Measurements from ENCODE around the gene CHST11.
"Not testable (repeated sequence)": the region's sequence is repeated elsewhere in the genome, so short reads cannot be mapped to it uniquely, and the experiment has no call there.

The CHST11 gene

DNA sequence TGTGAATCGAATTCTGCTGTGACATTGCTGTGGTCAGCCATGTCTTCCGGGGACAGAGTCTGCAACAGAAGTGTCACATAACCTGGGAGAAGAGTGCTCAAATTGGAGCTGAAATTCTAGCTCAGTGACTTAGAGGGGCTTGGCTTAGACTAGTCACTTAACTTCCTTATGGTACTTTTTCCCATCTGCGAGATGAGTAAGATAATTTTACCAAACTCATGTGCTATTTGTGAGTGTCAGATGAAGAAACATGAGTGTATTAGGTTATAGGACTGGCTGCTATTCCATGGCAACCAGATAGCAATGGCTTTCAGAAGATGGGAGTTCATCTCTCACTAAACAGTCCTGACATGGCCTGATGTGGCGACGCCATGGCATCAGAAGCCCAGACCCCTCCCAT lies 104.1 kb downstream of the CHST11 start:
- DNase-seq (ENCODE audit: low read depth), result no peak

DNA sequence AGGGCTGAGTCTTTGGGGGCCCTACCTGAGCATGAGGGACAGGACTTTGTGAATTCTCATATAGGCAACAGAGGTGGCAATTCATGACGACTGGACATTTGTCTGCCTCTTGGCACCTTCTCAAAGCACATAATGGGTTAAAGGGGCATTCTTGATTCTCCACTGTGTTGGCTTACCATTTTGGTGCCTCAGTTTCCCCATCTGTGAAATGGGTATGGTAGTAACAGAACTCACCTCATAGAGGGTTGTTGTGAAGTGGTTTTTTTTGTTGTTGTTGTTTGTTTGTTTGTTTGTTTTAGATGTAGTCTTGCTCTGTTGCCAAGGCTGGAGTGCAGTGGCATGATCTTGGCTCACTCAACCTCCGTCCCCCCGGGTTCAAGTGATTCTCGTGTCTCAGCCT lies 106.0 kb downstream of the CHST11 start:
- DNase-seq (ENCODE audit: low read depth), result no peak
- no peak overlapping the region for H3K4me3 ChIP-seq (ENCODE audit: low read depth, low read length)
- TF ChIP-seq, protein P1, sequence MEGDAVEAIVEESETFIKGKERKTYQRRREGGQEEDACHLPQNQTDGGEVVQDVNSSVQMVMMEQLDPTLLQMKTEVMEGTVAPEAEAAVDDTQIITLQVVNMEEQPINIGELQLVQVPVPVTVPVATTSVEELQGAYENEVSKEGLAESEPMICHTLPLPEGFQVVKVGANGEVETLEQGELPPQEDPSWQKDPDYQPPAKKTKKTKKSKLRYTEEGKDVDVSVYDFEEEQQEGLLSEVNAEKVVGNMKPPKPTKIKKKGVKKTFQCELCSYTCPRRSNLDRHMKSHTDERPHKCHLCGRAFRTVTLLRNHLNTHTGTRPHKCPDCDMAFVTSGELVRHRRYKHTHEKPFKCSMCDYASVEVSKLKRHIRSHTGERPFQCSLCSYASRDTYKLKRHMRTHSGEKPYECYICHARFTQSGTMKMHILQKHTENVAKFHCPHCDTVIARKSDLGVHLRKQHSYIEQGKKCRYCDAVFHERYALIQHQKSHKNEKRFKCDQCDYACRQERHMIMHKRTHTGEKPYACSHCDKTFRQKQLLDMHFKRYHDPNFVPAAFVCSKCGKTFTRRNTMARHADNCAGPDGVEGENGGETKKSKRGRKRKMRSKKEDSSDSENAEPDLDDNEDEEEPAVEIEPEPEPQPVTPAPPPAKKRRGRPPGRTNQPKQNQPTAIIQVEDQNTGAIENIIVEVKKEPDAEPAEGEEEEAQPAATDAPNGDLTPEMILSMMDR (IDR thresholded peaks at IDR 0.05; ENCODE audit: control insufficient read depth, extremely low read depth, insufficient read depth), result no peak

More for the DNA sequence above, 104.1 kb downstream of the CHST11 start:
- no peak overlapping the region for H3K4me3 ChIP-seq (ENCODE audit: low read depth, low read length)
- TF ChIP-seq, protein P1 (IDR thresholded peaks at IDR 0.05; ENCODE audit: control insufficient read depth, extremely low read depth, insufficient read depth), result no peak

DNA sequence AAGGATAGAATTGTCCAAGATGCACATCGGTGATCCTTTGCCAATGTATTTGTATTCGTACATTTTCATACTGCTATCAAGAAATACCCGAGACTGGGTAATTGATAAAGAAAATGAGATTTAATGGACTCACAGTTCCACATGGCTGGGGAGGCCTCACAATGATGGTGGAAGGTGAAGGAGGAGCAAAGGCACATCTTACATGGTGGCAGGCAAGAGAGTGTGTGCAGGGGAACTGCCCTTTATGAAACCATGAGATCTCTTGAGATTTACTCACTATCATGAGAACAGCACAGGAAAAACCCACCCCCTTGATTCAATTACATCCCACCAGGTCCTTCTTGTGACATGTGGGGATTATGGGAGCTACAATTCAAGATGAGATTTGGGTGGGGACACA lies 107.9 kb downstream of the CHST11 start:
- DNase-seq (ENCODE audit: low read depth), result not testable (repeated sequence)

DNA sequence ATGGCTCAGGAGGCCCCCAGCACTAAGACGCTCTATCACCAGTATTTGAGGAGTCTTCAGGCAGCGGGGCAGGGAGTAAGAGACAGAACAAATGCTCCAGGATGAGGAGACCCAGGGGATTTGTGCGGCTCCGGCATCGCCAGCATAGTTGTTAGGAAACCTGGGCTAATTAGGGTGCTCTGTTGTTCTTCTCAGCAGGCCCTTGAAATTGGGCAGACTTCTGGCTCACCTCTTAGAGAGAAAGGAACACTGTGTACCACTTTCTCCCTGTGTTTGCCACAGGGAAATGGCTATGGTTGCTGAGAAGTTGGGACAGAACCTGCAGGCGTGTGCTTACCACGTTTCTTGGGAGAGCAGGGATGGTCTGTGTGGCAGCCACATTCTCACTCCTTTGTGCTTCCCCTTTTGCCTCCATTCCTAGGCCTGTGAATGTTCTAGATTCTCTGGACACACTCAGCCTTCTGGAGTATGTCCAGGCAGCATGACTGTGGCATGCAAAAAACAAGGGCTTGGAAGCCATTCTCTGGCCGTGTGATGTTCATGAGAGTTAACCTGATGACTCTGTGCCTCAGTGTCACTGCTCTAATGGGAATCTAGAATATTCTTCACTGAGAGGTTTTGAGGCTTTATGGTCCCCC lies 109.0 kb downstream of the CHST11 start:
- TF ChIP-seq, protein P1 (IDR thresholded peaks at IDR 0.05; ENCODE audit: control insufficient read depth, extremely low read depth, insufficient read depth), result no peak
- DNase-seq (ENCODE audit: low read depth), result no peak
- no peak overlapping the region for H3K4me3 ChIP-seq (ENCODE audit: low read depth, low read length)

More for the DNA sequence above, 107.9 kb downstream of the CHST11 start:
- H3K4me3 ChIP-seq (ENCODE audit: low read depth, low read length), result not testable (repeated sequence)

- DNase-seq (ENCODE audit: low read depth), result no peak
- TF ChIP-seq, protein P1 (IDR thresholded peaks at IDR 0.05; ENCODE audit: control insufficient read depth, extremely low read depth, insufficient read depth), result no peak
- H3K4me3 ChIP-seq (ENCODE audit: low read depth, low read length), result no peak overlapping the region
These were observed 109.7 kb downstream of the CHST11 start for GRCh38 chr12:104566244-104566993.

DNA sequence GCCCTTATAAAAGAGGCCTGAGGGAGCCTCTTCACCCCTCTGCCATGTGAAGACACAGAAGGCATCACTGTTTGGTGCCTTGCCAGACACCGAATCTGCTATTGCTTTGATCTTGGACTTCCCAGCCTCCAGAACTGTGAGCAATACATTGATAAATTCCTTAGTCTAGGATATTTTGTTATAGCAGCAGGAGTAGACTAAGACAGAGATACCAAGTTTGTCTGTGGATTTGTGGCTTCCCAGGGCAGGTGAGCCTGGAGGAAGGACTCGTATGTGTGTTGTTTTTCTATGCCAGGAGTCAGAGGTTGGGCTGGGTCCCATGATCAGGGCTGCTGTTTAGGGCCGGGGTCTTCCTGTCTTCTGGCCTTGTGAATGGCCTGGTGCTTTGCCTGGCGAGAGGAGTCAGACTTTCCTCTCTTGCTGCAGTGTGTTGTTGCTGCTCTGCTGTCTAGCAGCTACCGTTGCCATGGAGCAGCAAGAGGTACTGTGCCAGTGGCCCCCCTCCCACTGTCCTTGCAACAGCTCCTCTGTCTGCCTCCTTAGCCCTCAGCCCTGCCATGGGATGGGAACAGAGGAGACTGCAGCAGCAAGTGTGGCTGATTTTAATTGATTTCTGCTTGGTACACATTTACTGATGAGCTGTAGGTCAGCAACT lies 111.2 kb downstream of the CHST11 start:
- TF ChIP-seq, protein P1 (IDR thresholded peaks at IDR 0.05; ENCODE audit: control insufficient read depth, extremely low read depth, insufficient read depth), result no peak
- no peak for DNase-seq (ENCODE audit: low read depth)
- H3K4me3 ChIP-seq (ENCODE audit: low read depth, low read length), result no peak overlapping the region

DNA sequence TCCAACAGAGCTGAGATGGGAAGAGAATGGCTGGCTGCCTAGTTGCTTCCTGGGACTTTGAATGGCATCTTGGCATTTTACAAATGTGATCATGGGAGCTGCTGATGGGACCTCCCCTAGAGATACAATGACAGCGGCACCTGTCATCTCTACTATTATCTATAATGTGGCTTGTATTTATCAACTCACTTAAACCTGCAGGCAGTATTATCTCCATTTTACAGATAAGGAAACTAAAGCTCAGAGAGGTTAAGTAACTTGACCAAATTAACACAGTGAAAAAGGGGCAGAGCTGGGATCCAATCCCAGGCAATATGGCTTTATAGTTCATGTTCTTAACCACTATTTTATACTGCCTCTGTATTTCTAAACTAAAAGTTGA lies 111.7 kb downstream of the CHST11 start:
- TF ChIP-seq, protein P1 (IDR thresholded peaks at IDR 0.05; ENCODE audit: control insufficient read depth, extremely low read depth, insufficient read depth), result no peak
- no peak overlapping the region for H3K4me3 ChIP-seq (ENCODE audit: low read depth, low read length)
- DNase-seq (ENCODE audit: low read depth), result no peak
